NCI-H510A (cell line): ENCODE measurements around the gene PSME3IP1.
"Not testable (repeated sequence)": the region's sequence is repeated elsewhere in the genome, so short reads cannot be mapped to it uniquely, and the experiment has no call there.

Experiments
- DNase-seq: peaks from one replicate; lab custom pipeline; 2025; lab: John Stamatoyannopoulos, UW

PSME3IP1 gene

DNA sequence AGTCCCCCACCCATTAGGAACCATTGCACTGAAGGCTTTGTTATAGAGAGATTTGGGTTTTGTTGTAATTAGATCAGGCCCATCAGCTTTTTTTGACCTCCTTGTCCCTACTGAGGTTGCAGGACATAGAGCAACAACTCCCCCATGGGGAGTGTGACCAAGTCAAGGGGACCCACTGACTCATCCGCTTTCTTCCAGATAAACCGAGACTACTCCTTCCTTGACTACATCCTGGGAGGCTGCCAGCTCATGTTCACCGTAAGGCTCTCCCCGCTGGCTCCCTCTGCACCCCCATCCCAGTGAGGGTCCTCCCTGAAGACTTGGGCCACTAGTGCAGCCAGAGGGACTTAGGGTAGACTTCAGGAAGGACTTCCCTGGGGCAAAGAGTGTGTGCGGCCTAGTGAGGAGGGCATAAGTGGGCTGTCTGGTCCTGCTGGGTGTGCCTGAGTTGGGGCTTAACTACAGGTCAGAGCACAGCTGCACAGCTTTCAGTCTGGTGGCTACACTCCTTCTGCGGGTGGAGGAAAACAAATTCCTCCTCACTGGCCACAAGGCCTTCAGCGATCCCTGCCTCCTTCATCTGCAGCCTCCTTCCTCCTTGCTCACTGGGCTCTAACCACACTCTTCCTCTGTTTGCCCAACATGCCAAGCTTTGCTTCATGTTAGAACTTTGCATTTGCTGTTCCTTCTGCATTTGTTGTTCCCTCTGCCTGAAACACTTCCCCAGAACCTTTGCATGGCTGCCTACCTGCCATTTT is 62.4 kb downstream of the PSME3IP1 start:
- no peak for DNase-seq

DNA sequence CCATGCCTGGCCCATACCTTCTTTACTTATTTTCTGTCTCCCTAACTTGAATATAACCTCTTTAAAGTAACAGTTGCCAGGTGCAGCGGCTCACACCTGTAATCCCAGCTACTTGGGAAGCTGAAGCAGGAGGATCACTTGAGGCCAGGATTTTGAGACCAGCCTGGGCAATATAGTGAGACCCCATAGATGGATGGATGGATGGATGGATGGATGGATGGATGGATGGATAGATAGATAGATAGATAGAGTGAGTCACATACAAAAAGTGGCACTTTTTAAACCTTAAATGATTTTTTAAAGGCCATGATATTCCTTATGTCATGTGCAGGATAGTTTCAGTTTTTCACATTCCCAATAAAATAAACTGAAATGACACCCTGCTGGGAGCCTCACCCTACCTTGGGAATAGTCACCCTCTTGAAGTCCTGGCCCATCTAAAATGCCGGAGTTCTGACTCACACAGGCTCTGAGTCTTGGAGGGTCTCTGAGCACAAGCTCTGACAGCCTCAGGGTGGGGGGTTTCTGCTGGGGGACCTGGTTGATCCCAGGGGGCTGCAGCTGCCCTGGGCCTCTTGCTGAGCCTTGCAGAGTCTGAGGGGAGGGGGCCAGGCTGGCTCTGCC is 67.3 kb downstream of the PSME3IP1 start:
- DNase-seq, result no peak

DNA sequence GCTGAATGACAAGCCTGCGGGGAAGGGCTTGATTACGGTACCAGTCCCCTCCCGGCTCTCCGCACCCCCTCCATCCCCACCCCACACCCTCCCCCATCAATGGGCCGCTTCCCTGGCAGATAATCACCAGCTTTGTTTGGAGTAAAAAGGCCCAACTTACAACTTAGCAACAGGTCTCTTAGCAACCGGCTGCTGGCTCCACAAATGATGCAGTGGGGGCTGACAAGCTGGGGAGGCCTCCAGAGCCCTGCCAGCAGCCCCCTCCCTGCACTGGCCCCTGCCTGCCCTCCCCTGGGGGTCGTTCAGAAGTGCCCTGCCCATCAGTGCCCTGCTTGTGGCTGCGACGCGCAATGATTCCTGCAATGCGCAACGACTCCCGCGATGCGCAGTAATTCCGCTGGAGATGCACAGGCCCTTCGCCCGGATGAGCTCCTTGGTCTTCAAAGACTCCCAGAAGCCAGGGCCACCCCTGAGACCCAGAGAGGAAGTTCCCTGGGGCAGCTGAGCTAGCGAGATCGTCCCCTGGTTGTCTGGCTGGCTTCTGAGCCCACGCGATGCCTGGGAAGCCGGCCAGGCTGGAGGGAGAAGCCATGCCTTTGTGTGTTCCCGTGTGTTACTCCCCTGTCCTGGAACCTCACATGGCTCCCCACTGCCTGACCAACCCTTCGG is 70.2 kb downstream of the PSME3IP1 start:
- no peak for DNase-seq

DNA sequence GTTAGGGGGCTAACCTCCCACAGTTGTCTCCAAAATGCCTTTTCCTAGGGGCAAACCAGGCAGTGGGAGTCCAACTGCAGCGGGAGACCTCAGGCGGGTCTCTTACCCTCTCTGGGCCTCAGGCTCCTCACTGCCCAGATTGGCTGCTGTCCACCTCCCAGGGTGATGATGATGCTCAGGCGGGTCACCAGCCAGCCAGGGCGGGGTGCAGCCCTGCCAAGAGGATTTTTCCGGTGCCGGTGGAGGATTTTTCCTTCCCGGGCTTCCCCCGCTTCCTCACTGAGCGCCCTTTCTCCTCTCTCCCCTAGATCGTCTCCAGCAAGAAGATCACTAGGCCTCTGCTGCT is 70.7 kb downstream of the PSME3IP1 start:
- DNase-seq, result no peak

DNA sequence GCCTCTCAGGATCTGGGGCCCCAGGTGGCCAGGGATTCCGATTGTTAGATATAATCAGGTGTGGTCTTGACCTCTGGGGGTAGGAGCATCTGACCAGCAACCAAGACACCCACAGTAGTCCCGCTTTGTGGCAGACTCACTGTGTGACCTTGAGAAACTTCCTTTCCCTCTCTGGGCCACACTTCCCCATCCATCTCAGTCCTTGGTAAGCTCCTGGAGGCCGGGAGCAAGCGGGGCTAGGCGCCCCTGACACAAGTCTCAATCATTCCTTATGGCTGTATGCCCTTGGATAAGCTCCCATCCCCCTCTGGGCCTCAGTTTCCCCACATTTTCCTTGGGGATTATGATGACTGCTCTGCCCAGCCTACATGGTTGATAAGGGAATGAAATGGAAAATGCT is 72.2 kb downstream of the PSME3IP1 start:
- no peak for DNase-seq

DNA sequence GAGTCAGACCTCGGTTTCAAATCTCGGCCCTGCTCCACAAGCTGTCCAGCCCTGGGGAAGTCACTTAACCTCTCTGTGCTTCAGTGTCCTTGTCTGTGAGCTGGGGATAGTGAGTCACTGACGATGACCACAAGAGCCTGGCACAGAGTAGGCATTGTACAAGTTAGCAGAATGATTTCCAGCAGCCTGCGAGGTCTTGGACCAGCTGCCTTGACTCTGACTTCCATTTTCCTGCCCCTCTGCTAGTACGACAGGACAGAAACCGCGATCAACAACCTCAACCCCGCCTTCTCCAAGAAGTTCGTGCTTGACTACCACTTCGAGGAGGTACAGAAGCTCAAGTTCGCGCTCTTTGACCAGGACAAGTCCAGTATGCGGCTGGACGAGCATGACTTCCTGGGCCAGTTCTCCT is 72.8 kb downstream of the PSME3IP1 start:
- DNase-seq, result no peak

DNA sequence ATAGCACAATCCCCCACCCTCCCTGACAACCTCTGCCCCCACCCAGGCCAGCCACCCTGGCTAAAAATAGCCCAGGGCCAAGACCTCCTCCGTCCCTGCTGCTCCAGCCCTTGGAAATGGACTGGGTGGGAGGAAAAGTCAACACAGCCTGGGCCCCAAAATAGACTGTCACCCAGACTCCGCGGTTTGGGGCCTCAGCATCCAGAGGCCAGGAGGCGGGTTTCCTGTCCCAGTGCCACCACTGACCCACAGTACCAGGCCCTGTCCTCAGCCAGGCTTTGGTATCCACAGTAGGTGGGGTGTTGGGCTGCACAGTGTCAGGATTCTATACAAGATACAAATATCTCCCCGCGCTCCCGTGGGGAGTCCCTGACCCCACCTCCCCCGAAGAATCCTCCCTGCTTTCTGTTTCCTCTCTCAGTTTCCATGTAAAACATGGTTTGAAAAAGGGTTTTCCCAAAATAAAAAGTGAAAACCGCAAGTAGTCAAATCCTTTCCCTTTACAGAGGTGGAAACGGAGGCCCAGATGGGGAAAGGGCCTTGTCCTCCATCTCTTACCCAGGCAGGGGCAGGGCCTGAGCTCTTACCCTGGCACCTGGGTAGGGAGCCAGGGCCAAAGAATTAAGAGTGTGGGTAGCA is 73.3 kb downstream of the PSME3IP1 start:
- DNase-seq, result no peak

DNA sequence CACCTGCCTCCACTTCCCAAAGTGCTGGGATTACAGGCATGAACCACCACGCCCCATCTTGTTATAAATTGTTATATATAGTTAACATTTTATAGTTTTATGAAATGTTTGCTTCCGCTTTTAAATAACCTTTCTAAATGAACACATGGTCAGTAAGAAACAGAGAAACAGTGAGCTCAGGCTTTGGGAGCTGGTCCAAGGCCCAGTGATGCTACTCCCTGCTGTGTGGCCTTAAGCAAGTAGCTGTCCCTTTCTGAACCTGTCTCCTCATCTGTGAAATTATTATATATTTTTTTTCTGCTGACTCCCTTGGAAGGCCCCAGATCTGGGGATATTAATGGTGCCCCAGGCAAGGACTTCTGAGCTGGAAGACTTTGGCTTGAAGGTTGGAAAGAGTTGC is 74.4 kb downstream of the PSME3IP1 start:
- no peak for DNase-seq

DNA sequence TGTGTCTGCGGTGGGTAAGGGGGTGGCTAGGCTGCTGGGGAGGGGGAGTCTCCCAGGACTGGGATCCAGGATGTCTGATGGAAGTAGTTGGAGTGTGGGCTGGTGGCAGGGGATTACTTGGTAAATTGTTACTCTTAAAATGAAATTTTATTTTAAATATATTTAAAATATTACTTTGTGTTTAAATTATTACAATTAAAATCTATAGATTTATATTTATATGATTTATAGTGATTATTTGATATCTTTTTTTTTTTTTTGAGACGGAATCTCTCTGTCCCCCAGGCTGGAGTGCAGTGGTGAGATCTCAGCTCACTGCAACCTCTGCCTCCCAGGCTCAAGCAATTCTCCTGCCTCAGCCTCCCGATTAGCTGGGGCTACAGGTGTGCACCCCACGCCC is 74.9 kb downstream of the PSME3IP1 start:
- DNase-seq, result no peak

DNA sequence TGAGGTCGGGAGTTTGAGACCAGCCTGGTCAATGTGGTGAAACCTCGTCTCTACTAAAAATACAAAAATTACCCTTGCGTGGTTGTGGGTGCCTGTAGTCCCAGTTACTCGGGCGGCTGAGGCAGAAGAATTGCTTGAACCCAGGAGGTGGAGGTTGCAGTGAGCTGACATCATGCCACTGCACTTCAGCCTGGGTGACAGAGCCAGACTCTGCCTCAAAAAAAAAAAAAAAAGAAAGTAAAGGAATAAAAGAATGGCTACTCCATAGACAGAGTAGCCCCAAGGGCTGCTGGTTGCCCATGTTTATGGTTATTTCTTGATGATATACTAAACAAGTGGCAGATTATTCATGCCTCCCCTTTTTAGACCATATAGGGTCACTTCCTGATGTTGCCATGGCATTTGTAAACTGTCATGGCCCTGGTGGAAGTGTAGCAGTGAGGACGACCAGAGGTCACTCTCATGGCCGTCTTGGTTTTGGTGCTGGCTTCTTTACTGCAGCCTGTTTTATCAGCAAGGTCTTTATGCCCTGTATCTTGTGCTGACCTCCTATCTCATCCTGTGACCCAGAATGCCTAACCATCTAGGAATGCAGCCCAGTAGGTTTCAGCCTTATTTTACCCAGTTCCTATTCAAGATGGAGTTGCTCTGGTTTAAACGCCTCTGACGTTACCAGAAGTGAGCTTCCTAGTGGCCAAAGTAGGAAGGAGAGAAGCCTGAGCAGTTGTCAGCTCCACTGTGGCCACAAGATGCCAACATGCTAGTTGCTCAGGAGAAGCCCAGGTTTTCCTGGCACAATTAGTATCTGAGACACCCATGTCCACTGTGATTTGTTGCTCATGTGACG is 76.4 kb downstream of the PSME3IP1 start:
- not testable (repeated sequence) for DNase-seq

DNA sequence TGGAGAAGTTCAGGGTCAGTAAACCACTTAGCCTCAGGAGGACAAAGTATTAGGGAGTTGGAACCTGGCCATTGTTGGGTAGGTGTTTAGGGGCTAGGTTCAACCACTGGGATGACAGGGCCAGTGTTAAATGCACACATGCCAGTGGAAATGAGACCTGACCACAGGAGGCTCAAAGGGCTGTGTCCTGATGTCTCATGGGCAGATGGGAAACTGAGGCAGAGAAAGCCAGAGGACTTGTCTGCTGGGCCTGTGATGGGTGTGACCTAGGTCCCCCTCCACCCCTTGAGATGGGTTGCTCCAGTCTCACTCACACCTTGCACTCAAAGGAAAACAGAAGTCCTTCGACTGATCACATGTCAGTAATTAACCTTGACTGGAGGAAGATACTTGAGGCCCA is 77.4 kb downstream of the PSME3IP1 start:
- no peak for DNase-seq

DNA sequence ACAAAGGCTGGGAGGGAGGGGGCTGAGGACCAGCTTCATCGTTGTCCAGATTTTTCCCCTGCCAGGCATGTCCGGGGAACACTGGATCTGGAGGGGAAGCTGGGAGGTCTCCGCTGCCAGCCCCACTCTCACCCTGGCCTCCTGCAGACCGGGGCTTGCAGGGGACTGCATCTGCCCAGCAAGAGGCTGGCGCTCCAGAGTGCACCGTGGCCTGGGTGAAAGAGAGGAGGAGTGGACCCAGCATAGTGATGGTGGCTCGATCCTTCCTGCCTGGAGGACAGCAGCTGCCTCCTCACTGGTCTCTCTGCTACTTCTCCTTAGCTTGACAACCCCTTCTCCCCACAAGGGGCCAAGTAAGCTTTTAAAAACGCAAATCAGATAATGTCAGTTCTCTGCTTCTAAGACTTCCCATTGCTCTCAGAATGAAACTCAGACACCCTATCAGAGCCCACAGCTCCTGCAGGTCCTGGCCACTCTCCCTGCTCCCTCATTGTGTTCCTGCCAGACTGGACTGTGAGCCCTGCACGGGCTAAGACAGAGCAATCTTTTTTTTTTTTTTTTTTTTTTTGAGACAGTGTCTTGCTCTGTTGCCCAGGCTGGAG is 78.4 kb downstream of the PSME3IP1 start:
- no peak for DNase-seq

DNA sequence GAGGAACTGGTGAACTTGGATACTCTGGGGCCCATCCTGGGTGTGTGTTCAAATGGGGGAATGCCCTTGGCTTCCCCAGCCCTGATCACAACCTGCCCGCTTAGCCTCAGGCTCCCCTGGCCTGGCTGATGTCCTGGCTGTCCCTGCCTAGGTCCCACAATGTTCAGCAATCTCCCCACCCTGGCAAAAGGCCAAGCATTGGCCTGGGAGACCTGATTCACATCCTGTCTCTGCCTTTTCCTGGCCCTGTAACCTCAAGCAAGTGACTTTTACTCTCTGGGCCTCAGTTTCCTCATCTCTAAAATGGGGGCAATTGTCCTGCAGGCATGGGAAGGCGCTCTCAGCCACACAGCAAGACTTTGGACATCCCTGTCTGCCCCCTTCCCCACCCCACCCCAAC is 79.1 kb downstream of the PSME3IP1 start:
- DNase-seq, result no peak

DNA sequence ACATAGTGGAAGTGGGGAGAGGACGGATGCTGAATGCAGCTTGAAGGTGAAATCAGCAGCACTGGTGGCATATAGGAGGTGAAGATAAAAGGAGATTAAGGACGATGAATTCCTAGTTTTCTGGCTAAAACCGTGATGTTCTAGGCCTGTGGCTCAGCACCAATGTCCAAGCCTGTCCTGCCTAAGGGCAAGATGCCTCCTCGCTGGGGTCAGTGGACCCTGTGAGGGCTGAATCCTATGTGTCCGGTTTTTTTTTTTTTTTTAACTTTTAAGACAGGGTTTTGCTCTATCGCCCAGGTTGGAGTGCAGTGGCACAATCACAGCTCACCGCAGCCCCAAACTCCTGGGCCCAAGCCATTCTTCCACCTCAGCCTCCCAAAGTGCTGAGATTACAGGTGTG is 80.7 kb downstream of the PSME3IP1 start:
- no peak for DNase-seq

DNA sequence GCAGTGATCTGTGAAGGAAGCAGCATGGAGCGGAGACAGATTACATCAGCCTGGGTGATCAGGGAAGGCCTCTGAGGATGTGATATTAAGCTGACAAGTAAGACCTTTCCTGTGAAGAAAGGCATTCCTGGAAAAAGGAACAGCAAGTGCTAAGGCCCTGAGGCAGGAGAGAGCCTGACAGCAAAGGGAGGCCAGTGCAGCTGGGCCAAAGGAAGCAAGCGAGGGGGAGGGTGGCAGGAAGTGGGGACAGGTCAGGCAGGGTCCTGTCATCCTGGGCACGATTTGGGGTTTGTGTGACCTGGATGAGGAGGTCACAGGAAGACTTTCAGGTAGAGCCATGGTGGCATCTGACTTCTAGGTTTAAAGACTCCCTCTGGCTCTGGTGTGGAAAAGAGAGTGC is 81.1 kb downstream of the PSME3IP1 start:
- no peak for DNase-seq

DNA sequence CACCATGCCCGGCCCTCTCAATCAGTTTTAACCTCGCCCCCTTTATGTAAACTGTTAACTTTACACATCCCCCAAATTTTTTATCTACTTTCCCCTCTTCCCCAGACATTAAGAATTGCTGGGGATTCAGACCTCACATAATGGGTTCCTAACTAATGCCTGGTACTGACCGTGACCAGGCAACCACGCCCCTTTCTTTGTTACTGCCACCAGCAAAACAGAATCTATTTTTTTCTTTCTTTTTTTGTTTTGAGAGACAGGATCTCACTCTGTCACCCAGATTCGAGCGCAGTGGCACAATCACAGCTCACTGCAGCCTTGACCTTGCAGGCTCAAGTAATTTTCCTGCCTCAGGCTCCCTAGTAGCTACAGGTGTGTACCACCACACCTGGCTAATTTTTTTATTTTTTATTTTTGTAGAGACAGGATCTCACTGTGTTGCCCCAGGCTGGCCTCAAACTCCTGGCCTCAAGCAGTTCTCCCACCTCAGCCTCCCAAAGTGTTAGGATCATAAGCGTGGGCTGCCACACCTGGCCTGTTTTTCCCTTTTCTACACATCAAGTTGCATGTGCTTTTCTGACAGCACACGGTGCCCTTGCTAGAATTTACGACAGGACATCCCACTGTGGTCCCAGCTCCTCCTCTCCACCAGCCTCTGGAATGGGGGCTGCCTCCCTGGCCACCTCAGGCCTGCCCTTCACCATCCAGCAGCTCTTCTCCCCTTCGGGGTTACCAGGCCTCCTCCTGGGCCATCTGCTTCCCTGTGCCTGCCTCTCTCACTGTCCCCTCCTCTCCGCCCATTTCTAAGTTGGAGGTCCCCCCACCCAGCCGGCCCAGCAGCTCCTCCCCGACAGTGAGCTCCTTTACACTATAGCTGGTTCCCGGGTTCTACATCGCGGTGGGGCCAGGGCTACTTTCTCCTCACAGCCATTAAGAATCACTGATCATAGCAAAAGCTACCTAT is 82.7 kb downstream of the PSME3IP1 start:
- DNase-seq, result no peak
